Gastrocnemius medialis (tissue), 4 donors: ENCODE measurements around the gene ST6GALNAC3. TPM values are rescaled to one million over a fixed set of nuclear protein-coding genes. Genes with fewer than 3 reads are reported as not detected.

Experiments used
- ATAC-seq, 2 donors: fragments of 150-250 bp; one replicate each; pipeline ENCODE4 v1.9.1; 2016
- DNase-seq, 2 donors: peaks; one replicate each; pipeline ENCODE4 v3.0.0-alpha.2; 2019
- H3K27ac ChIP-seq, 4 donors: fragments of 200-600 bp; sonication (generic); 1 replicate in 1 of 4; 2 replicates in 3 of 4; pipeline ENCODE4 v1.5.1; 2016 to 2018; ENCODE audit warnings: mild to moderate bottlenecking in 2 of 4, moderate library complexity in 1 of 4
- H3K27me3 ChIP-seq, 3 donors: fragments of 200-600 bp; sonication (generic) in 2 of 3; 1 replicate in 1 of 3; 2 replicates in 2 of 3; pipeline versions ENCODE4 v1.5.1 to v1.6.0; 2016 to 2019; ENCODE audit warnings: mild to moderate bottlenecking in 1 of 3, moderate library complexity in 1 of 3
- H3K36me3 ChIP-seq, 2 donors: fragments of 200-600 bp; sonication (generic) in 1 of 2; one replicate each; pipeline ENCODE4 v1.5.1; 2017 to 2018
- H3K4me1 ChIP-seq, 2 donors: fragments of 200-600 bp; sonication (generic) in 1 of 2; one replicate each; pipeline ENCODE4 v1.5.1; 2016 to 2017; ENCODE audit warnings: mild to moderate bottlenecking in 2 of 2
- H3K4me3 ChIP-seq, 4 donors: fragments of 200-600 bp; sonication (generic) in 3 of 4; 1 replicate in 1 of 4; 2 replicates in 3 of 4; pipeline ENCODE4 v1.5.1; 2016 to 2019; ENCODE audit warnings: mild to moderate bottlenecking in 2 of 4
- H3K9me3 ChIP-seq, 3 donors: fragments of 200-600 bp; sonication (generic) in 2 of 3; 1 replicate in 1 of 3; 2 replicates in 2 of 3; pipeline ENCODE4 v1.5.1; 2016 to 2019
- POLR2A ChIP-seq, 2 donors: fragments of 450-650 bp; IDR thresholded peaks; one replicate each; pipeline ENCODE4 v1.6.1; 2017; ENCODE audit warnings: antibody characterized with exemption in 2 of 2, mild to moderate bottlenecking in 2 of 2, moderate library complexity in 2 of 2
- in situ Hi-C, 4 donors: fragments of 200-750 bp; cut with MboI; loops; one replicate each; pipeline versions ENCODE4 v1.15.0 to v1.8.0; 2017; ENCODE audit warnings: low sequenced_read_pairs in 4 of 4
- intact Hi-C: fragments of 100-400 bp; cut with DNase I; formaldehyde crosslinking; loops from one replicate; pipeline ENCODE4 v1.15.1; 2023; ENCODE audit warnings: low total_unique reads
- total RNA-seq, 4 donors: library from RNA; depleted of rRNA; stranded (reverse); fragments of >200 nt; gene quantifications; one replicate each; pipeline versions ENCODE4 v1.1.0 to v1.2.3, GENCODE V29; 2016
- TF ChIP-seq, protein P1 (sequence below), 5 experiments: fragments of 450-650 bp in 3 of 5; fragments of 200-600 bp in 2 of 5; sonication (generic) in 2 of 5; IDR thresholded peaks in 4 of 5; conservative IDR thresholded peaks in 1 of 5; 1 replicate in 4 of 5; 2 replicates in 1 of 5; pipeline ENCODE4 v1.5.1; 2016 to 2019; ENCODE audit warnings: antibody characterized with exemption in 5 of 5, mild to moderate bottlenecking in 3 of 5, moderate library complexity in 3 of 5

The ST6GALNAC3 gene
- total RNA-seq, 4 donors from 2014 or later = 1.7 to 3.9 (median 2.8) TPM

DNA sequence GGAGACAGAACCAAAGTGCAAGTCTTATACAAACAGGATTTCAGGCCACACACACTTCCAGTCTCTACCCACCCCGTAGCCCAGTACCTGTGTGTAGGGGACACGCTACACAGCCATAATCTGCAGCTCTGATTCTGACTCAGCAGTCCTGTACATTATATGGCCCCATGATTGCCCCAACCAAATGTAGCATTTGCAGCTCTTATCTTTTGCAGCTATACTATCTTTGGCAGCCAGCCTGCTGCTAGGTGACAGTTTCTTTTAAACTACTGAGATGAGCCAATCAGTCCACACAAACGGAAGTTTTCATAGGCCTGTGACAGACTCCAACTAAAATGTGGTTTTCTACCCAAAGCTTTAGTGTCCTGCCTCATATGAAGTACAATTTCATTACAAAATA lies 533.2 kb downstream of the ST6GALNAC3 start:
- intact Hi-C loops = no loop called here

DNA sequence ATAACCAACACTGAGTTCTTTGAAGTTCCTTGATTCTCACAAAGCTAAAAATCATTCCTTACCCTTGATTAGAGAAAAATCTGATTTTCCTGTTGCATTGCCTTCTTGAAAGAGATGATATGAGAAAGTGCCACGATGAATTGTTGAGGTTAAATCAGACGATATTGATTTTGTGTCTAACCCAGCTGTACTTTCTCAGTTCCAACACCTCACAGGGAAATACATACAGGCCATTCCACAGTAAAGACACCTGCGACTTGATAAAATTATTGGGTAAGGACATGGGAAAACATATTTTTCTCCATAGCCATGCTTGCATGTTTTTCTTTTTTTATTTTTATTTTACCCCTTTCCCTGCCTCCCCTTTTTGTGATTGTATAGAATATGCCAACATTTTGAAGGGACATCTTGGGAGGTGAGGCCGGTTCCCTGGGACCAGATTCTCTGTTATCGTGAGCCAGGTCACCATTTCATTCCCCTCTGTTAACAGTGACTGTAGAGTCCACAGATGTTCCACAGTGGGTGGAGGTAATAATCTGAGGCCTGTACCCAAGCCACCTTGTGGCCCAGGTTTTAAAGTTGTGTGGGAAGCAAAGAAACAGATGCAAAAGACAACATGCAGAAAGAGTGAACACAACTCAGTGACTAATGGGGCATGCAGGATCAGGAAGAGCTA lies 537.4 kb downstream of the ST6GALNAC3 start:
- H3K4me1 ChIP-seq = no peaks in the 10 kb centered on the region
- ATAC-seq = no peak
- no peaks in the 10 kb centered on the region for H3K36me3 ChIP-seq
- TF ChIP-seq, protein P1, sequence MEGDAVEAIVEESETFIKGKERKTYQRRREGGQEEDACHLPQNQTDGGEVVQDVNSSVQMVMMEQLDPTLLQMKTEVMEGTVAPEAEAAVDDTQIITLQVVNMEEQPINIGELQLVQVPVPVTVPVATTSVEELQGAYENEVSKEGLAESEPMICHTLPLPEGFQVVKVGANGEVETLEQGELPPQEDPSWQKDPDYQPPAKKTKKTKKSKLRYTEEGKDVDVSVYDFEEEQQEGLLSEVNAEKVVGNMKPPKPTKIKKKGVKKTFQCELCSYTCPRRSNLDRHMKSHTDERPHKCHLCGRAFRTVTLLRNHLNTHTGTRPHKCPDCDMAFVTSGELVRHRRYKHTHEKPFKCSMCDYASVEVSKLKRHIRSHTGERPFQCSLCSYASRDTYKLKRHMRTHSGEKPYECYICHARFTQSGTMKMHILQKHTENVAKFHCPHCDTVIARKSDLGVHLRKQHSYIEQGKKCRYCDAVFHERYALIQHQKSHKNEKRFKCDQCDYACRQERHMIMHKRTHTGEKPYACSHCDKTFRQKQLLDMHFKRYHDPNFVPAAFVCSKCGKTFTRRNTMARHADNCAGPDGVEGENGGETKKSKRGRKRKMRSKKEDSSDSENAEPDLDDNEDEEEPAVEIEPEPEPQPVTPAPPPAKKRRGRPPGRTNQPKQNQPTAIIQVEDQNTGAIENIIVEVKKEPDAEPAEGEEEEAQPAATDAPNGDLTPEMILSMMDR (IDR thresholded peaks at IDR 0.05 in 4 of 5, conservative IDR thresholded peaks at IDR 0.05 in 1 of 5) = no peak
- no peak for TF ChIP-seq POLR2A (IDR thresholded peaks at IDR 0.05)
- no peak overlapping the region for H3K4me3 ChIP-seq
- no peaks in the 10 kb centered on the region for H3K27me3 ChIP-seq
- no peaks in the 10 kb centered on the region for H3K9me3 ChIP-seq
- DNase-seq = no peak
- H3K27ac ChIP-seq = no peak overlapping the region
- in situ Hi-C loops (no loop called here), intact Hi-C loops (no loop called here)

More for the DNA sequence above, 533.2 kb downstream of the ST6GALNAC3 start:
- Histone ChIP-seq H3K9me3 (no peaks in the 10 kb centered on the region), H3K27me3 (no peaks in the 10 kb centered on the region), H3K36me3 (no peaks in the 10 kb centered on the region), H3K27ac (no peak overlapping the region), H3K4me1 (no peaks in the 10 kb centered on the region), H3K4me3 (no peak overlapping the region)
- in situ Hi-C loops = no loop called here
- DNase-seq (no peak), ATAC-seq (no peak)
- TF ChIP-seq, protein P1 (IDR thresholded peaks at IDR 0.05 in 4 of 5, conservative IDR thresholded peaks at IDR 0.05 in 1 of 5) = no peak
- TF ChIP-seq POLR2A (IDR thresholded peaks at IDR 0.05) = no peak

DNA sequence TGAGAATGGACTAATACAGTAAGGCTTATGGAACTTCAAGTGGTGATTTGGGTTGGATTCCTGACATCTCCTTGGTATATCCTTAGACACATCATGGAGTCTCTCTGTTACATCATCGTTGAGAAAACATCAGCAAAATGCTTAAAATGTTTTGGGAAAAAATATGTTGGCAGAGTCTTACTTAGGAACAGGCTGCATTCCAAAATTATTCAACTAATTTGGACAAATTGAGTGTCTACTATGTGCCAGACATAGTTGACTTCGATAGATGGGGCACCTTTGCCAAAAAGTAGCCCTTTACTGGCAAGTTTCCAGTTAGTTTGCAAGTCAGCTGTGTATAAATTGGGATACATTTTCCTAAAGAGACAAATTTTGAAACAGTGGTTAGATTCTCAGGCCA lies 539.3 kb downstream of the ST6GALNAC3 start:
- in situ Hi-C loops = no loop called here
- H3K4me1 ChIP-seq = no peaks in the 10 kb centered on the region
- ATAC-seq (no peak), DNase-seq (no peak)
- H3K27me3 ChIP-seq = no peaks in the 10 kb centered on the region
- H3K9me3 ChIP-seq = no peaks in the 10 kb centered on the region
- H3K27ac ChIP-seq = no peak overlapping the region
- TF ChIP-seq, protein P1 (IDR thresholded peaks at IDR 0.05 in 4 of 5, conservative IDR thresholded peaks at IDR 0.05 in 1 of 5) = no peak
- TF ChIP-seq POLR2A (IDR thresholded peaks at IDR 0.05) = no peak
- no peak overlapping the region for H3K4me3 ChIP-seq
- intact Hi-C loops = no loop called here
- H3K36me3 ChIP-seq = no peaks in the 10 kb centered on the region

DNA sequence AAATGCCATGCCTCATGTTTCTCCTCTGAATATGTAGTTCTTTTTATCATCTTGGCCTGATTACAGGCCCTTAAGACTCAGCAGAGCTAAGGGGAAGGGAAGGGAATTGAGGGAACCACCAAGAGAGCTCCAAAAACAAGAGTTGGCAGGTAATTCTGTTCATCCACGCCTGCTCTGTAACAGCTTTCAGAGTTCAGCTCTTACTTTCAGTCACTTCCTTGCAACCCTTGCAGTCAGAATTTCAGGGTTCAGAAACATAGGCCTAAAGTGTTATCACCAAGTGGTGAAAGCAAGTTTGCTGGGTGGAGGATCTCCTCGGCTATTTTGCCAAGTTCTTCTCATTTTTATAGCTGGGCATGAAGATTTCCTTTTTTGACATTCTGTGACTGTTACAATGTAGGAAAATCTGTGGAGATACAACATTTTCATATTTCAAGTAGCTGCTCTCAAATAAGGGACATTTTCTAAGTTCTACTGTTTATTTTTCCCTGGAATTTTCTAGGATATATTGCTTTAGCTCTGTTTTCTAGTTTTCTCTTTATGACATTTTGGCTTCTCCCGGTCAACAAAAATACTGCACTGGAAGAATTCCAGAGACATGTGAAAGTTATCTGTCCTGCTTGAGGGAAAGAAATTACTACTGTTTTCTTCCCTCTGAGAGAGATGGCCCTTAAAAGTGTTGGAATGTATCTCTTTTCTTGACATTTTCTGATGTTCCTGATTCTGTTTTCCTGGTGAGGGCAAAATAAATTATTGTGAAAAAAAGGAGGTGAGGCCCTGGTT lies 540.9 kb downstream of the ST6GALNAC3 start:
- intact Hi-C loops (no loop called here), in situ Hi-C loops (no loop called here)
- no peaks in the 10 kb centered on the region for H3K27me3 ChIP-seq
- TF ChIP-seq, protein P1 (IDR thresholded peaks at IDR 0.05 in 4 of 5, conservative IDR thresholded peaks at IDR 0.05 in 1 of 5) = no peak
- TF ChIP-seq POLR2A (IDR thresholded peaks at IDR 0.05) = no peak
- no peaks in the 10 kb centered on the region for H3K4me1 ChIP-seq
- ATAC-seq (no peak), DNase-seq (no peak)
- no peak overlapping the region for H3K4me3 ChIP-seq
- no peaks in the 10 kb centered on the region for H3K36me3 ChIP-seq
- H3K9me3 ChIP-seq = no peaks in the 10 kb centered on the region
- no peak overlapping the region for H3K27ac ChIP-seq
